Hepatocyte (in vitro differentiated cells): ENCODE measurements around the gene ZNF586. TPM values are rescaled to one million over a fixed set of nuclear protein-coding genes. Genes with fewer than 3 reads are reported as not detected.
"Not testable (repeated sequence)": the region's sequence is repeated elsewhere in the genome, so short reads cannot be mapped to it uniquely, and the experiment has no call there.

ENCODE experiments used
- DNase-seq: peaks from one replicate; pipeline ENCODE4 v3.0.0-alpha.2; 2016; ENCODE audit warnings: low spot score
- H2AFZ ChIP-seq: fragments of 200-600 bp; sonication (generic); 2 replicates; pipeline ENCODE4 v1.6.0; 2016; ENCODE audit warnings: antibody characterized with exemption, mild to moderate bottlenecking
- H3K27ac ChIP-seq: fragments of 200-600 bp; sonication (generic); 2 replicates; pipeline ENCODE4 v1.5.1; 2016; ENCODE audit warnings: mild to moderate bottlenecking
- H3K27me3 ChIP-seq: fragments of 200-600 bp; sonication (generic); 2 replicates; pipeline ENCODE4 v1.6.1; 2016
- H3K36me3 ChIP-seq: fragments of 200-600 bp; sonication (generic); replicated peaks from 2 replicates; pipeline ENCODE4 v1.5.1; 2016; ENCODE audit warnings: low read depth; ENCODE audit not compliant: insufficient read depth
- H3K4me1 ChIP-seq: fragments of 200-600 bp; sonication (generic); 2 replicates; pipeline ENCODE4 v1.5.1; 2016; ENCODE audit warnings: mild to moderate bottlenecking, moderate library complexity; ENCODE audit not compliant: insufficient read depth
- H3K4me2 ChIP-seq: fragments of 200-600 bp; sonication (generic); 2 replicates; pipeline ENCODE4 v1.6.0; 2016
- H3K4me3 ChIP-seq: fragments of 200-600 bp; sonication (generic); 2 replicates; pipeline ENCODE4 v1.5.1; 2016; ENCODE audit warnings: mild to moderate bottlenecking
- H3K79me2 ChIP-seq: fragments of 200-600 bp; sonication (generic); 2 replicates; pipeline ENCODE4 v1.6.0; 2017; ENCODE audit warnings: mild to moderate bottlenecking
- H3K9me2 ChIP-seq: fragments of 200-600 bp; sonication (generic); replicated peaks from 2 replicates; pipeline ENCODE4 v1.6.0; 2017; ENCODE audit warnings: mild to moderate bottlenecking; ENCODE audit not compliant: insufficient read depth
- H3K9me3 ChIP-seq: fragments of 200-600 bp; sonication (generic); 2 replicates; pipeline ENCODE4 v1.5.1; 2016; ENCODE audit warnings: low read depth, mild to moderate bottlenecking
- H4K20me1 ChIP-seq: fragments of 200-600 bp; sonication (generic); 2 replicates; pipeline ENCODE4 v1.6.0; 2016; ENCODE audit warnings: mild to moderate bottlenecking; ENCODE audit not compliant: insufficient read depth, poor library complexity, severe bottlenecking
- EZH2 ChIP-seq: fragments of 200-600 bp; sonication (generic); IDR thresholded peaks from 2 replicates; pipeline ENCODE4 v1.6.1; 2016; ENCODE audit warnings: antibody characterized with exemption, mild to moderate bottlenecking, borderline replicate concordance
- EZH2phosphoT487 ChIP-seq: fragments of 200-600 bp; sonication (generic); IDR thresholded peaks from one replicate; pipeline ENCODE4 v1.6.1; 2018; ENCODE audit warnings: antibody characterized with exemption, mild to moderate bottlenecking, low read depth, moderate library complexity; ENCODE audit not compliant: unreplicated experiment, severe bottlenecking
- WGBS: methylation state at CpG from one replicate; pipeline ENCODE4 v1.1.6; 2016; ENCODE audit warnings: low lambda C conversion rate; ENCODE audit errors: missing lambda C conversion rate; 5-methylcytosine and 5-hydroxymethylcytosine counted together
- polyA plus RNA-seq: library from polyadenylated mRNA; unstranded; fragments of >200 nt; fragmentation: Nextera tagmentation; extraction: Ambion mirVana; gene quantifications from 2 replicates; pipeline ENCODE4 v1.2.1, GENCODE V29; 2016
- total RNA-seq: library from RNA; depleted of rRNA; stranded (reverse); fragments of >200 nt; gene quantifications from 2 replicates; pipeline ENCODE4 v1.2.3, GENCODE V29; 2014
- TF ChIP-seq, protein P1 (sequence below): fragments of 200-600 bp; sonication (generic); IDR thresholded peaks from 2 replicates; pipeline ENCODE4 v1.5.1; 2016; ENCODE audit warnings: antibody characterized with exemption, mild to moderate bottlenecking; ENCODE audit not compliant: poor library complexity

ZNF586 gene
- total and polyA plus RNA-seq, 2 experiments from 2014 or later: 11.2 to 22.5 TPM

DNA sequence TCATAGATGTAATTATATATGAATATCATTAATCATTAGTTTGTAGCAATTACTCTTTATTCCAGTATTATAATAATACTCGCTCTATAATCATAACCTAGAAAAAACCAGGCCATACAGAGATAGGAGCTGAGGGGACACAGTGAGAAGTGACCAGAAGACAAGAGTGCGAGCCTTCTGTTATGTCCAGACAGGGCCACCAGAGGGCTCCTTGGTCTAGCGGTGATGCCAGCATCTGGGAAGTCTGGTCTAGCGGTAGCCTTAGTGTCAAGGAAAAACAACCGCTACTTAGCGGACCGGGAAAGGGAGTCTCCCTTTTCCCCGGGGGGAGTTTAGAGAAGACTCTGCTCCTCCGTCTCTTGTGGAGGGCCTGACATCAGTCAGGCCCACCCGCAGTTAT, 31.2 kb upstream of the ZNF586 start:
- TF ChIP-seq, protein P1, sequence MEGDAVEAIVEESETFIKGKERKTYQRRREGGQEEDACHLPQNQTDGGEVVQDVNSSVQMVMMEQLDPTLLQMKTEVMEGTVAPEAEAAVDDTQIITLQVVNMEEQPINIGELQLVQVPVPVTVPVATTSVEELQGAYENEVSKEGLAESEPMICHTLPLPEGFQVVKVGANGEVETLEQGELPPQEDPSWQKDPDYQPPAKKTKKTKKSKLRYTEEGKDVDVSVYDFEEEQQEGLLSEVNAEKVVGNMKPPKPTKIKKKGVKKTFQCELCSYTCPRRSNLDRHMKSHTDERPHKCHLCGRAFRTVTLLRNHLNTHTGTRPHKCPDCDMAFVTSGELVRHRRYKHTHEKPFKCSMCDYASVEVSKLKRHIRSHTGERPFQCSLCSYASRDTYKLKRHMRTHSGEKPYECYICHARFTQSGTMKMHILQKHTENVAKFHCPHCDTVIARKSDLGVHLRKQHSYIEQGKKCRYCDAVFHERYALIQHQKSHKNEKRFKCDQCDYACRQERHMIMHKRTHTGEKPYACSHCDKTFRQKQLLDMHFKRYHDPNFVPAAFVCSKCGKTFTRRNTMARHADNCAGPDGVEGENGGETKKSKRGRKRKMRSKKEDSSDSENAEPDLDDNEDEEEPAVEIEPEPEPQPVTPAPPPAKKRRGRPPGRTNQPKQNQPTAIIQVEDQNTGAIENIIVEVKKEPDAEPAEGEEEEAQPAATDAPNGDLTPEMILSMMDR: peak; percentile 70
- H3K4me1 ChIP-seq, H3K79me2 ChIP-seq, H3K4me3 ChIP-seq, H3K27me3 ChIP-seq, H4K20me1 ChIP-seq, H3K9me3 ChIP-seq, H3K9me2 ChIP-seq, H3K36me3 ChIP-seq, H3K27ac ChIP-seq: not testable (repeated sequence)
- peak; percentile 50 for DNase-seq
- H2AFZ ChIP-seq: peak overlapping the region; percentile 34
- H3K4me2 ChIP-seq: peak overlapping the region; percentile 69
- 3% methylated on average over 10 of the region's 10 CpGs for WGBS

DNA sequence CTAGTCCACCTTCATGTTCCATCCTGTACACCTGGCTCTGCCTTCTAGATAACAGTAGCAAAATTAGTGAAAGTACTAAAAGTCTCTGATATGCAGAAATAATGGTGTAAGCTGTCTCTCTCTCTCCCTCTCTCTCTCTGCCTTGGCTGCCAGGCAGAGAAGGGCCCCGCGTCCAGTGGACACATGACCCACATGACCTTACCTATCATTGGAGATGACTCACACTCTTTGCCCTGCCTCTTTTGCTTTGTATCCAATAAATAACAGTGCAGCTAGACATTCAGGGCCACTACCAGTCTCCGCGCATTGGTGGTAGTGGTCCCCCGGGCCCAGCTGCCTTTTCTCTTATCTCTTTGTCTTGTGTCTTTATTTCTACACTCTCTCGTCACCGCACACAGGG, 30.7 kb upstream of the ZNF586 start:
- not testable (repeated sequence) for H3K4me1 ChIP-seq, H3K27me3 ChIP-seq, H4K20me1 ChIP-seq, H3K9me2 ChIP-seq, H3K9me3 ChIP-seq, H3K36me3 ChIP-seq, H3K27ac ChIP-seq, H3K79me2 ChIP-seq, DNase-seq, H3K4me3 ChIP-seq
- peak overlapping the region; percentile 34 for H2AFZ ChIP-seq
- 91% methylated on average over 7 of the region's 7 CpGs for WGBS
- H3K4me2 ChIP-seq: peak overlapping the region; percentile 69

DNA sequence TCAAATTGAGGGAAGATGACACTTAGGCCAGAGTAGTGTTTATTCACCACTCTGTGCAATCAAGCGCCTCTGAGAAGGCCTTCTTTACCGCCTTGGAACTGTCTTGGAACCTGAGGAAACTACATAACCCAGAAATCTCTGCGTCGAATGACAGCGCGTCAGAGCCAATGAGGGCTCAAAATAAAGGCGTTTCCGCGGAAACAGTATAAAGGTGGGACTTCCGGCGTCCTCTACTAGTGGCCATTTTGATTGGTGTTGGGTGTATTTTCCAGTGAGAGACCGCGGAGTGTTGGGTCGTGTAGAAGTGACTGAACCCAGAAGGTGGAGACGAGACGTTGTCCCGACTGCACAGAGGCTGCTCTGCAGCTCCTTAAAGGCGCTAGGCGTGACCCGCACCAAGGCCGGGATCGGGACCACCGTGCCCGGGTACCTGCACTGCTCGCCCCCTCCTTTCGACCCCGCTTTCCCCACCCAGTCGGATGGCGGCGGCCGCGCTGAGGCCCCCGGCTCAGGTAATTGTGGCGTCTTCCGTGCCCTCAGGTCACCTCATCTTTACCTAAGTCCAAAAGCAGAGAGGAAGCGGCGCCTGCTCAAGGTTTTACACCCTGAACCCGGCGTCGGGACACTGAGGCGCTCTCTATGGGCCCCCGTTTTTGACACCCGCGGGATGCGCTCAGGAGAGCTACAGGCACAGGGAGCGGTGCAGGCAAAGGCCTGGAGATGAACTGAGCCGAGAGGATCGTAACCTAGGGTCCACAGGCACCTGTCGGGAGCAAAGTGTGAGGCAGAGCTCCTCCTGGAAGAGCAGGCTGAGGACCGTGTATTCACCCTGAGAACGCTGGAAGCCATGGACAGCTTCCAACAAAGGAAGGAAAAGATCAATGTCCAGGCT, 22.6 kb upstream of the ZNF586 start, which contains the start of gene ZNF776:
ZNF776 (plus strand) TSS at position 236 of the 892 bp plus-strand sequence; CDS start at position 480, 244 bp downstream.
- no peaks in the 10 kb centered on the region for H4K20me1 ChIP-seq
- 3% methylated on average over 51 of the region's 51 CpGs for WGBS
- H3K4me3 ChIP-seq: peak within 1 kb of the TSS; percentile 61
- DNase-seq: peak; percentile 93
- no peaks in the 10 kb centered on the region for H3K9me3 ChIP-seq
- peaks cover 14% of the 10 kb centered on the region for H3K4me1 ChIP-seq
- no peaks in the 10 kb centered on the region for H3K36me3 ChIP-seq
- H3K9me2 ChIP-seq: no peaks in the 10 kb centered on the region
- TF ChIP-seq, protein P1: no peak
- TF ChIP-seq EZH2phosphoT487: no peak
- no peak for TF ChIP-seq EZH2
- H3K27ac ChIP-seq: peak within 1 kb of the TSS; percentile 90
- H3K4me2 ChIP-seq: peak within 1 kb of the TSS; percentile 83
- peak within 1 kb of the TSS; percentile 67 for H2AFZ ChIP-seq
- H3K79me2 ChIP-seq: peaks cover 40% of the 10 kb centered on the region
- H3K27me3 ChIP-seq: no peaks in the 10 kb centered on the region

DNA sequence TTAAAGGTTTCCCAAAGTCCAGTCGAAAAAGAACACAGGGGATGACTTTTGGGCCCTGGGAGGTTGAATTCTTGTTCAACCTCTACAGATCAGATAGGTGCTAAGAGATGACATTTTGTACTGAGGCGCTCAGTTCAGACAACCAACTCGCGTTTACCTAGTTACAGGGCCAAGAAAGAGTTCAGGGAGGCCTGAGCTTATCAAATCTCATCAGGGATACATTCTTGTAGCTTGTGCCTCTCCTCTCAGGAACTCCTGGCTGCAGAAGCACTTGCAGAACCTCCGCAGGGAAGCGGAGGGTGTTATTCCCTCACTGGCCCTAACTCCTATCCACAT, 22.0 kb upstream of the ZNF586 start:
- DNase-seq: no peak
- H3K4me3 ChIP-seq: peak overlapping the region; percentile 61
- peak overlapping the region; percentile 83 for H3K4me2 ChIP-seq
- H3K79me2 ChIP-seq: peaks cover 40% of the 10 kb centered on the region
- peak overlapping the region; percentile 67 for H2AFZ ChIP-seq
- H3K36me3 ChIP-seq: peaks cover 5% of the 10 kb centered on the region
- H4K20me1 ChIP-seq: no peaks in the 10 kb centered on the region
- no peaks in the 10 kb centered on the region for H3K9me3 ChIP-seq
- H3K27me3 ChIP-seq: no peaks in the 10 kb centered on the region
- no peaks in the 10 kb centered on the region for H3K9me2 ChIP-seq
- WGBS: 26% methylated on average over 6 of the region's 6 CpGs
- TF ChIP-seq, protein P1: no peak
- TF ChIP-seq EZH2 (no peak), EZH2phosphoT487 (no peak)
- peak overlapping the region; percentile 90 for H3K27ac ChIP-seq
- peaks cover 14% of the 10 kb centered on the region for H3K4me1 ChIP-seq
